ENCODE measurements around the gene GALK1. TPM values are rescaled to one million over a fixed set of nuclear protein-coding genes. Genes with fewer than 3 reads are reported as not detected.
A peak's percentile ranks its signal among the peaks of the same experiment; 100 is the strongest.

Gene GALK1
- polyA plus RNA-seq, 3 donors, result 44.8 to 108 (median 84.3) TPM

- H3K27ac Mint-ChIP-seq, result peak overlapping the region in 5 of 7 donors; percentile 32 to 98 (median 77)
- H3K9me3 Mint-ChIP-seq, result peaks cover 0 to 4% (median 0%) of the 10 kb centered on the region in 7 donors
- no peak overlapping the region for H3K4me3 ChIP-seq (replicated peaks in 1 of 3; ENCODE audit: low read depth in 2 of 3, low read length in 3 of 3)
- H3K4me3 Mint-ChIP-seq, result no peak overlapping the region
- H3K79me2 ChIP-seq (ENCODE audit: insufficient read depth, low read length), result no peaks in the 10 kb centered on the region
- no peaks in the 10 kb centered on the region for H3K27me3 ChIP-seq (ENCODE audit: control insufficient read depth in 2 of 2, insufficient read depth in 2 of 2, low read length in 2 of 2)
- no peak for TF ChIP-seq CTCF (IDR thresholded peaks at IDR 0.05)
- no peak overlapping the region for H3K4me2 ChIP-seq (replicated peaks; ENCODE audit: extremely low read depth, low read length, poor library complexity, severe bottlenecking)
- peaks cover 26% of the 10 kb centered on the region for H3K4me1 Mint-ChIP-seq
- H3K9ac ChIP-seq (ENCODE audit: insufficient read depth, low read length, poor library complexity, severe bottlenecking), result no peak overlapping the region
- peaks cover 3% of the 10 kb centered on the region in 2 donors for H3K36me3 Mint-ChIP-seq
- no peaks in the 10 kb centered on the region for H3K36me3 ChIP-seq (replicated peaks in 1 of 2; ENCODE audit: control insufficient read depth in 1 of 2, insufficient read depth in 2 of 2, low read length in 2 of 2)
- H4K20me1 ChIP-seq (ENCODE audit: insufficient read depth, low read length), result no peaks in the 10 kb centered on the region
- WGBS (ENCODE audit: insufficient coverage), result 95% methylated on average over 14 of the region's 14 CpGs
- H2AFZ ChIP-seq (ENCODE audit: insufficient read depth, low read depth, low read length, poor library complexity, severe bottlenecking), result no peak overlapping the region
- H3K27ac ChIP-seq (ENCODE audit: low read depth in 1 of 2, low read length in 2 of 2), result peak overlapping the region in 1 of 2 donors; percentile 89
- no peaks in the 10 kb centered on the region for H3K27me3 Mint-ChIP-seq (ENCODE audit: low read depth in 3 of 3)
- no peaks in the 10 kb centered on the region for H3K9me3 ChIP-seq (replicated peaks in 1 of 2; ENCODE audit: control insufficient read depth in 1 of 2, insufficient read depth in 1 of 2, low read length in 2 of 2)
- intact Hi-C loops (cut with micrococcal nuclease), result loop anchor here in 1 of 2 donors (5.0 kb wide), 1 partner anchor 32 kb away; no protein-coding TSS in a partner anchor
- no peak for DNase-seq
- peaks cover 20 to 24% of the 10 kb centered on the region in 2 donors for H3K4me1 ChIP-seq (ENCODE audit: control insufficient read depth in 1 of 2, insufficient read depth in 2 of 2, low read length in 2 of 2)
Observed at GRCh38 chr17:75739801-75740200, 25.2 kb downstream of the GALK1 start.

GRCh38 chr17:75739174-75739573, 25.8 kb downstream of the GALK1 start:
- Mint-ChIP-seq H3K36me3 (peaks cover 3% of the 10 kb centered on the region in 2 donors), H3K4me3 (no peak overlapping the region), H3K4me1 (peaks cover 31% of the 10 kb centered on the region), H3K9me3 (peaks cover 0 to 4% (median 0%) of the 10 kb centered on the region in 7 donors), H3K27me3 (ENCODE audit: low read depth in 3 of 3) (no peaks in the 10 kb centered on the region), H3K27ac (peak overlapping the region in 5 of 7 donors; percentile 97 to 98 (median 98))
- Histone ChIP-seq H3K4me3 (replicated peaks in 1 of 3; ENCODE audit: low read depth in 2 of 3, low read length in 3 of 3) (no peak overlapping the region), H3K4me2 (replicated peaks; ENCODE audit: extremely low read depth, low read length, poor library complexity, severe bottlenecking) (no peak overlapping the region), H3K36me3 (replicated peaks in 1 of 2; ENCODE audit: control insufficient read depth in 1 of 2, insufficient read depth in 2 of 2, low read length in 2 of 2) (no peaks in the 10 kb centered on the region), H3K9ac (ENCODE audit: insufficient read depth, low read length, poor library complexity, severe bottlenecking) (no peak overlapping the region), H3K79me2 (ENCODE audit: insufficient read depth, low read length) (no peaks in the 10 kb centered on the region), H2AFZ (ENCODE audit: insufficient read depth, low read depth, low read length, poor library complexity, severe bottlenecking) (no peak overlapping the region), H4K20me1 (ENCODE audit: insufficient read depth, low read length) (no peaks in the 10 kb centered on the region), H3K27me3 (ENCODE audit: control insufficient read depth in 2 of 2, insufficient read depth in 2 of 2, low read length in 2 of 2) (no peaks in the 10 kb centered on the region), H3K9me3 (replicated peaks in 1 of 2; ENCODE audit: control insufficient read depth in 1 of 2, insufficient read depth in 1 of 2, low read length in 2 of 2) (no peaks in the 10 kb centered on the region), H3K27ac (ENCODE audit: low read depth in 1 of 2, low read length in 2 of 2) (peak overlapping the region; percentile 57 to 89), H3K4me1 (ENCODE audit: control insufficient read depth in 1 of 2, insufficient read depth in 2 of 2, low read length in 2 of 2) (peaks cover 20 to 28% of the 10 kb centered on the region in 2 donors)
- 100% methylated on average over 4 of the region's 7 CpGs for WGBS (ENCODE audit: insufficient coverage)
- TF ChIP-seq CTCF (IDR thresholded peaks at IDR 0.05), result no peak
- no peak for DNase-seq
- intact Hi-C loops (cut with micrococcal nuclease), result no loop called here
